Measurements from ENCODE around the gene ALPG. TPM values are rescaled to one million over a fixed set of nuclear protein-coding genes. Genes with fewer than 3 reads are reported as not detected.
"Not testable (repeated sequence)": the region's sequence is repeated elsewhere in the genome, so short reads cannot be mapped to it uniquely, and the experiment has no call there.

Gene ALPG
- not detected in 2 replicates for total RNA-seq

- DNase-seq (ENCODE audit: low read depth), result no peak
Observed at GRCh38 chr2:232406556-232407310, at the start of gene ALPG. ALPG (plus strand) TSS chr2:232406844; CDS start chr2:232406895, 51 bp downstream.

- DNase-seq (ENCODE audit: low read depth), result no peak
Observed at GRCh38 chr2:232361646-232362045, 45.0 kb upstream of the ALPG start.

DNA sequence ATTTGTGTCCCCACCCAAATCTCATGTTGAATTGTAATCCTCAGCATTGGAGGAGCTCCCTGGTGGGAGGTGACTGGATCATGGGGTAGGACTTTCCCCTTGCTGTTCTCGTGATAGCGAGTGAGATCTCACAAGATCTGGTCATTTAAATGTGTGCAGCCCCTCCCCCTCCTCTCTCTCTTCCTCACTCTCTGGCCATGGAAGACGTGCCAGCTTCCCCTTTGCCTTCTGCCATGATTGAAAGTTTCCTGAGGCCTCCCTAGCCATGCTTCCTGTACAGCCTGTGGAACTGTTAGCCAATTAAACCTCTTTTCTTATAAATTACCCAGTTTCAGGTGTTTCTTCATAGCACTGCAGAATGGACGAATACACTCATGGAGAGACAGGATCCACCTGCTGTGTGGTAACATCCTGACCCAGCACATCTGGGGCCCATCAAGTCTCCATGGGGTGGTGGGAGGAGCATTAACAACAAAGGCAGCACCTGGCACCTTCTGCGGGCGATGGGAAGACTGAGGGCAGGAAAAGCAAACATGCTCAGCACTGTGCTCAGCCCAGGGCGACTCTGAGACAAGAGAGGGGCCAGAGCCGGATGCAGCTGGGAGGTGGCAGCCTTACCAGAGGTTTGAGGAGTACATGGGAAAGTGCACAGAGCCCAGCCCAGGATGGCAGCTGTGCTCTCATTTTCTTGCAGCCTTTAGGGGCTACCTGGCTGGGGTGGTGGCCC lies 44.3 kb upstream of the ALPG start:
- DNase-seq (ENCODE audit: low read depth), result no peak

GRCh38 chr2:232363064-232363783 lies 43.4 kb upstream of the ALPG start:
- not testable (repeated sequence) for DNase-seq (ENCODE audit: low read depth)

DNA sequence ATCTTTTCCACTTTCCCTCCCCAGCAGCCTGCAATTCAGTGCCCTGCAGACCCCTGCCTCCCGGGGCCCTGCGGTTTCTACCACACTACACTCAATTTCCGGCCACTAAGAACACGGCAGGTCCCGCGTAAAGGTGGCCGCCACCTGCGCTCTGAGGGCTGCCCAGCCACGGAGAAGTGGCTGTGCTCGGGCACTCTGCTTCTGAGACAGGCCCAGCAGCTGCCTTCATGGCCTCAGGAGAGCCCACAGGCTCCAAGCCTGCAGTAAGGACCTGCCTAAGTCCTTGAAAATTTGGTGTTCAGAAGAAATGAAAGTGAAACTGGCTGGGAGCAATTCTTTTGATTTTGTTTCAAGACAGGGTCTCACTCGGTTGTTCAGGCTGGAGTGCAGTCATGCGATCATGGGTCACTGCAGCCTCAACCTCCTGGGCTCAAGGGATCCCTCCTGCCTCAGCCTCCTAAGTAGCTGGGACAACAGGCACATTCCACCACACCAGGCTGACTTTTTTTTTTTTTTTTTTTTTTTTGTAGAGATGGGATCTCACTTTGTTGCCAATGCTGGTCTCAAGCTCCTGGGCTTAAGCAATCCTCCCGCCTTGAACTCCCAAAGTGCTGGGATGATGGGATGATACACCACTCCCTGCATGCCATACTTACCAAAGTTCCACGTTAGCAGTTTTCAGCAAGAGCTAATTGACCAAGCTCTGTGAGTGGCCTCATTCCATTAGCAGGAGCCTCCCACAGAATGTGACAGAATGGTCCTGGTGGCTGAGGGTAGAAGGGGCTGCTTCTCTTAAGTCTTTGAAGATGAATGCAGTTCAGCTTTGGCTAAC lies 42.6 kb upstream of the ALPG start:
- no peak for DNase-seq (ENCODE audit: low read depth)

- DNase-seq (ENCODE audit: low read depth), result not testable (repeated sequence)
Observed at GRCh38 chr2:232364806-232365594, 41.6 kb upstream of the ALPG start.

DNA sequence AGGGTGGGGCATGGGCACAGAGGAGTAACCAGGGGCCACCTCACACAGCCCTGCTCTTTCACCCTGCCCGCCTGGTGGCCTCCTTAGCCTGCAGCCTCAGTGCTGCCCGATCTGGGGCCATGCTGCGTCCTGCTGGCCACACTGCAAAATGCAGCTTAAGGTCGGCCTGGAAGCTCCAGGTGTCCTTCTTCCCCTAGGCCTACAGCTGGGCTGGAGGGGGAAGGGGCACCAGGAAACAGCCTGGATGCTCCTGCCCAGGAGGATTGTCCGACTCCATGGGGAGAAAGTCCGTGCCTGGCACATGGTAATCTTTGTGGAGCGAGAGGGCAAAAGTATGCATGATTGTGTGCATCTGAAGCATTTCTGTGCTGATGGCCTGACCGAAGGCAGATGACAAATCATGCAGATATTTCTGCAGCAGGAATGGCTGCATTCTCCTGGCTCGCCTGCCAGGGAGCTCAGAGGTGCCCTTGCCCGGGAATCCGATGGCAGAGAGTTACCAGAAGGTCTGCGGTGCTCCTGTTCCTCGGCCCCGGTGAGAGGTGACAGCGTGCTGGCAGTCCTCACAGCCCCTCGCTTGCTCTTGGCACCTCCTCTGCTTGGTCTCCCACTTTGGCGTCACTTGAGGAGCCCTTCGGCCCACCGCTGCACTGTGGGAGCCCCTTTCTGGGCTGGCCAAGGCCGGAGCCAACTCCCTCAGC lies 40.9 kb upstream of the ALPG start:
- DNase-seq (ENCODE audit: low read depth), result peak; percentile 11

DNA sequence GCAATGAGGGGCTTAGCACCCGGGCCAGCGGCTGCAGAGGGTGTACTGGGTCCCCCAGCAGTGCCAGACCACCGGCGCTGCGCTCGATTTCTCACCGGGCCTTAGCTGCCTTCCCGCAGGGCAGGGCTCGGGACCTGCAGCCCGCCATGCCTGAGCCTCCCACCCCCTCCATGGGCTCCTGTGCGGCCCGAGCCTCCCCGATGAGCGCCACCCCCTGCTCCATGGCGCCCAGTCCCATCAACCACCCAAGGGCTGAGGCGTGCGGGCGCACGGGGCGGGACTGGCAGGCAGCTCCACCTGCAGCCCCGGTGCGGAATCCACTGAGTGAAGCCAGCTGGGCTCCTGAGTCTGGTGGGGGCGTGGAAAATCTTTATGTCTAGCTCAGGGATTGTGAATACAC lies 40.2 kb upstream of the ALPG start:
- not testable (repeated sequence) for DNase-seq (ENCODE audit: low read depth)

- DNase-seq (ENCODE audit: low read depth), result no peak
Observed at GRCh38 chr2:232367016-232367415, 39.6 kb upstream of the ALPG start.

DNA sequence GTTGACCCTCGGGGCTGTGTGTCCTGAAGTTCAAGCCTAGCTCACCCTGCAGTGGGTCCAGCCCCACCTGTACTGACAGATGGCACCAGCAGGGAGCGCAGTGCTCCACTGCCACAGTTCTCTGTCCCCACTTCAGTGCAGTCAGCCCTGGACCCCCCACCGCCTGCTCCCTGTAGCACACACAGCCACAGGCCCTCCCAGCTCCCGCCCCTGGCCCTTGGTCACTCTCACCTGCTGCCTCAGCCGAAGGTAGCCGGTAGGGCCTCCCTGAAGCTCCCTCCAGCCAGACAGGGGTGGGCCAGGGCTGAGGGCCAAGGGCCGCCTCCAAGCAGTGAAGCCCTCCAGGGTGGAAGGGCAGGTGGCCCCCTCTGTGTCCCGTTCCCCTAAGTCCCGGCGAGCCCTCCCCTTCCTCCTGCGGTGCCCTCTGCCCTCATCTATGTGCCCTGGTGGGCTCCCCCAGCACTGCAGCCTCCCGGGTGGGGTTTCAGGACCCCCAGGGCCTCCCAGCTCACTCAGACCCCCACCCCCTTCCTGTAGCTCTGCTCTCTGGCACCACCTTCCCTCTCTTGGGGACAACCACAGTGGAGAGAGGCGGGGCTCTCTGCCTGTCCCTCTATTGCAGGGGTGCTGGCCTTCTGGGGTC lies 38.9 kb upstream of the ALPG start:
- no peak for DNase-seq (ENCODE audit: low read depth)

DNA sequence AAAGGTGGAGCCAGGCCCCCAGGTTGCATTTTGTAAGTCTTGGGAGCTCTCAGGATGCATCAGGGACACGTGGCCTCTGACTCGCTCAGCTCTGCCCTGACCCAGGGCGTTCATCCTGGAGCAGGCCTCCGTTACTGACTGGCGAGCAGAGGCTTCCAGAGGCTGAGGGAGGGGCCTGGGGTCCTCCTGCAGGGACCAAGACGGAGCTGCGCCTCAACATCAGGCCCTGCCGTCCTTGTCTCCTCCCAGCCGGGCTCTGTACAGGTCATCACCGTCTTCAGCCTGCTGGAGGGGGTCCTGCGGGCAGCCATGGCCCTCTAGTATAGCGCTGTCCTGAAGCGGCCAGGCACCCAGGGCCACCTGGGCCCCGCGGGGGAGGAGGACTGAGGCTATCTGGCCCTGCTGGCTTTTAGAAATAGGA lies 38.3 kb upstream of the ALPG start:
- no peak for DNase-seq (ENCODE audit: low read depth)

GRCh38 chr2:232369126-232369951 lies 37.3 kb upstream of the ALPG start:
- DNase-seq (ENCODE audit: low read depth), result no peak

DNA sequence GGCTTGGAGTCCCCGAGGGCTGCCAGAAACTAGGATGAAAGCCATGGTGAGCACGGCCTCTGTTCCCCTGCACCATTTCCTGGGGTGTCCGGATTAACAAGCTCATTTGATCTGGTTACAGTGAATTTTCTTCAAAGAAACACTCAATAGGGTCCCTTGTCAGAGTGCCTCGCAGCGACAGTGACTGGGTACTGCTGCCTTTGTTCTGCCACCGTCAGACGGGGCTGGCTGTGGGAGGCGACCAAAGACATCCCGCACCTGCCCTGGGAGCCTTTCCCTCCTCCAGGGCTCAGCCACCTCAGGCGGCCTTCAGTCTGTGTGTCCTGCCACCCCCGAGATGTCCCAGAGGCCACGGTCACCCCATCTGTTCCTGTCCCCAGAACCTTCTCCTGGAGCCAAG lies 36.6 kb upstream of the ALPG start:
- DNase-seq (ENCODE audit: low read depth), result not testable (repeated sequence)

GRCh38 chr2:232372231-232373208 lies 34.1 kb upstream of the ALPG start:
- no peak for DNase-seq (ENCODE audit: low read depth)

DNA sequence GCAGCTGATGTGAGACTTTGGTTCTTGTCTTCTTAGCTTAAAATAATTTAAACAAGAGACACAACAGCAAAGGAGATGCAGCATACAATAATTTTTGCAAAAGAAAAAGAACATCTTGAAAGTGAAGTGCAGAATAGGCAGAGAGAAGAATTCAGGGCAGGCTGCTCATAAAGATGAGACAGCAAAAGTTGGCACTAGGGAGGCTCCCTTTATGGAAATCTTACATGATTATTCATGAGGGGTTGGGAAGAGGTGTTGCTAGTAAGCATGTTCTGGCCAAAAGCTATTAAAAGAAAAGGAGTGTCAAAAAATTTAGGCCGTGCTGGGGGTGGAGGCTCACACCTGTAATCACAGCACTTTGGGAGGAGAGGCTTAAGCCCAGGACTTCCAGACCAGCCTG lies 32.3 kb upstream of the ALPG start:
- no peak for DNase-seq (ENCODE audit: low read depth)

GRCh38 chr2:232375164-232375563 lies 31.5 kb upstream of the ALPG start:
- DNase-seq (ENCODE audit: low read depth), result no peak

DNA sequence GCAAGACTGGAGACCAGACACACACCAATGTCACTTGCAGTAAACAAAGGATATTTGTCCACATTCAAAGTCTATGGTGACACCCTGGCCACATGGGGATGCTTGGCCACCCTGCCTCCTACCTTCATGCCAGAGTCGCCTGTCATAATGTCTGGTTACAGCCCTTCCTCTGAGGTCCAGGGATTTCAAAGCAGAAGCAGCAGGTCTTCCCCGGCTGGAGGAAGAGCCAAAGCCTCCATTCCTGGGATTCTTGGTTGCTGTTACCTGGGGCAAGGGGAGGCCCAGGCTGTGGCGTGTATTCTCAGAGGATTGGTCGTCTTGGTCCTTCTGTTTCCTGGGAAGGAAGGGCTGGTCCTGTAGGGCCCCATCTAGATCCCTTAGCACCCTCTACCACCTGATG lies 30.4 kb upstream of the ALPG start:
- DNase-seq (ENCODE audit: low read depth), result no peak

GRCh38 chr2:232376713-232377112 lies 29.9 kb upstream of the ALPG start:
- no peak for DNase-seq (ENCODE audit: low read depth)
